ENCODE data around the gene CACNG7. TPM values are rescaled to one million over a fixed set of nuclear protein-coding genes. Genes with fewer than 3 reads are reported as not detected.

CACNG7 gene
- total and polyA plus RNA-seq, 2 donors (not counting 3 experiments of a cell fraction or from before 2014, with no cell fraction given) = 0.92 to 1.3 TPM

DNA sequence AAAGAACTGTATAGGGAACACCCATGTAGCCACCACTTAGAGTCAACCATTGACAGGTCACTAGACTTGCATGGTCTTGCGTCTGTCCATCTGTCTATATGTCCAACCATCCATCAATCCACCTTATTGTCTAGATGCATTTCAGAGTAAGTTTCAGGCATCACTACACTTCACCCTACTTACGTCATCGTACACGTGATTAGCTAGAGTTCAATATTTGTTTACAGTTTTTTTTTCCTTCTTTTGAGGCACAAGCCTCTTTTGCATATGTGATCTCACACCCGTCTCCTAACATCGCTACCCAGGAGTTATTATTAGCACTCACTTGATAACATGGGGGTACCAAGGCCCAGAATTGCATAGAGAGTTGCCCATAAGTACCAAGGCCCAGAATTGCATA is 6.9 kb downstream of the CACNG7 start:
- H3K4me1 ChIP-seq (ENCODE audit: control insufficient read depth, extremely low read depth, insufficient read depth, low read length) = no peaks in the 10 kb centered on the region
- CTCF ChIA-PET = interaction anchor here (0.7 to 1.4 kb wide), 2 partner anchors 22 to 108 kb away, joined by 3 read pairs; no protein-coding TSS in a partner anchor

More for the DNA sequence above, 6.9 kb downstream of the CACNG7 start:
- no TSS peak for BruUV-seq (replicated peaks)
- intact Hi-C loops (cut with micrococcal nuclease) = no loop called here
- FAIRE-seq (no peak), DNase-seq (ENCODE audit: low read depth, low spot score) (no peak)
- Histone ChIP-seq H3K9me1 (replicated peaks; ENCODE audit: control insufficient read depth, extremely low read depth, insufficient read depth, low read length) (no peaks in the 10 kb centered on the region), H3K36me3 (ENCODE audit: control insufficient read depth in 2 of 2, extremely low read depth in 1 of 2, insufficient read depth in 2 of 2, low read length in 2 of 2) (no peaks in the 10 kb centered on the region), H3K27me3 (ENCODE audit: control insufficient read depth in 2 of 2, insufficient read depth in 2 of 2, low read length in 2 of 2) (peaks cover 0 to 3% of the 10 kb centered on the region in 2 experiments), H2AFZ (ENCODE audit: low read depth, low read length) (no peak overlapping the region), H3K9ac (replicated peaks; ENCODE audit: extremely low read depth, insufficient read depth, low read length) (no peak overlapping the region), H3K79me2 (ENCODE audit: control insufficient read depth, insufficient read depth, low read length) (no peaks in the 10 kb centered on the region), H3K27ac (ENCODE audit: insufficient read depth, low read depth, low read length) (no peak overlapping the region), H3K4me3 (replicated peaks in 1 of 3; ENCODE audit: insufficient read depth in 1 of 3, low read depth in 1 of 3, low read length in 3 of 3) (no peak overlapping the region), H4K20me1 (replicated peaks; ENCODE audit: control insufficient read depth, extremely low read depth, insufficient read depth, low read length) (no peaks in the 10 kb centered on the region), H3K9me3 (replicated peaks; ENCODE audit: control insufficient read depth, insufficient read depth, low read length) (no peaks in the 10 kb centered on the region), H3K4me2 (ENCODE audit: insufficient read depth, low read length) (no peak overlapping the region)
- no peak for TF ChIP-seq POLR2AphosphoS5 (IDR thresholded peaks at IDR 0.05; ENCODE audit: insufficient read depth, low read depth, low read length)
- TF ChIP-seq, protein P1, sequence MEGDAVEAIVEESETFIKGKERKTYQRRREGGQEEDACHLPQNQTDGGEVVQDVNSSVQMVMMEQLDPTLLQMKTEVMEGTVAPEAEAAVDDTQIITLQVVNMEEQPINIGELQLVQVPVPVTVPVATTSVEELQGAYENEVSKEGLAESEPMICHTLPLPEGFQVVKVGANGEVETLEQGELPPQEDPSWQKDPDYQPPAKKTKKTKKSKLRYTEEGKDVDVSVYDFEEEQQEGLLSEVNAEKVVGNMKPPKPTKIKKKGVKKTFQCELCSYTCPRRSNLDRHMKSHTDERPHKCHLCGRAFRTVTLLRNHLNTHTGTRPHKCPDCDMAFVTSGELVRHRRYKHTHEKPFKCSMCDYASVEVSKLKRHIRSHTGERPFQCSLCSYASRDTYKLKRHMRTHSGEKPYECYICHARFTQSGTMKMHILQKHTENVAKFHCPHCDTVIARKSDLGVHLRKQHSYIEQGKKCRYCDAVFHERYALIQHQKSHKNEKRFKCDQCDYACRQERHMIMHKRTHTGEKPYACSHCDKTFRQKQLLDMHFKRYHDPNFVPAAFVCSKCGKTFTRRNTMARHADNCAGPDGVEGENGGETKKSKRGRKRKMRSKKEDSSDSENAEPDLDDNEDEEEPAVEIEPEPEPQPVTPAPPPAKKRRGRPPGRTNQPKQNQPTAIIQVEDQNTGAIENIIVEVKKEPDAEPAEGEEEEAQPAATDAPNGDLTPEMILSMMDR (IDR thresholded peaks at IDR 0.05; ENCODE audit: extremely low read depth in 1 of 2, insufficient read depth in 1 of 2, low read depth in 1 of 2, low read length in 2 of 2) = no peak
- TF ChIP-seq GATA2 (IDR thresholded peaks at IDR 0.05; ENCODE audit: insufficient read depth, insufficient read length, low read depth, low read length) = no peak
- no peak for TF ChIP-seq POLR2A (IDR thresholded peaks at IDR 0.05; ENCODE audit: low read depth, low read length)
- TF ChIP-seq MYC (IDR thresholded peaks at IDR 0.05; ENCODE audit: low read depth, low read length) = no peak
- no peak for TF ChIP-seq EZH2 (IDR thresholded peaks at IDR 0.05; ENCODE audit: borderline replicate concordance, low read depth, low read length, severe bottlenecking)
- TF ChIP-seq, protein P2, sequence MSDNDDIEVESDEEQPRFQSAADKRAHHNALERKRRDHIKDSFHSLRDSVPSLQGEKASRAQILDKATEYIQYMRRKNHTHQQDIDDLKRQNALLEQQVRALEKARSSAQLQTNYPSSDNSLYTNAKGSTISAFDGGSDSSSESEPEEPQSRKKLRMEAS (IDR thresholded peaks at IDR 0.05; ENCODE audit: insufficient read depth, insufficient read length) = no peak
- no peak for TF ChIP-seq JUN (IDR thresholded peaks at IDR 0.05; ENCODE audit: borderline replicate concordance, insufficient read depth, insufficient read length, low read depth)
- TF ChIP-seq FOS (IDR thresholded peaks at IDR 0.05; ENCODE audit: borderline replicate concordance, insufficient read depth, low read length) = no peak
- POLR2A ChIA-PET = no interaction called here
- dilution Hi-C loops (cut with MboI; ENCODE audit: extremely low pct_ligation_motif_present, low sequenced_read_pairs) = no loop called here

Measured in endothelial cell of umbilical vein (primary cell).